OCI-LY1 (cell line): ENCODE results near the gene RBM15B.

Experiments
- H2AFZ ChIP-seq: fragments of 200-600 bp; sonication (generic), shearing (Covaris generic); 2 replicates; pipeline ENCODE4 v1.6.0; 2014; ENCODE audit warnings: antibody characterized with exemption, mild to moderate bottlenecking, low read length
- H3F3A ChIP-seq: fragments of 200-600 bp; sonication (generic), shearing (Covaris generic); 2 replicates; pipeline ENCODE4 v1.6.0; 2014; ENCODE audit warnings: mild to moderate bottlenecking, antibody characterized with exemption, low read length, moderate library complexity; ENCODE audit not compliant: insufficient read depth
- H3K27ac ChIP-seq: fragments of 200-600 bp; sonication (generic); 2 replicates; pipeline ENCODE4 v1.5.1; 2014; ENCODE audit warnings: low read length, mixed run types, mild to moderate bottlenecking, low read depth; ENCODE audit not compliant: poor library complexity, severe bottlenecking
- H3K27me3 ChIP-seq: fragments of 200-600 bp; sonication (generic); 2 replicates; pipeline ENCODE4 v1.6.0; 2014; ENCODE audit warnings: antibody characterized with exemption, mild to moderate bottlenecking, low read length, moderate library complexity; ENCODE audit not compliant: insufficient read depth
- H3K36me3 ChIP-seq: fragments of 200-600 bp; sonication (generic); 2 replicates; pipeline ENCODE4 v1.6.1; 2014; ENCODE audit warnings: mild to moderate bottlenecking, antibody characterized with exemption, low read length, moderate library complexity, mixed read lengths; ENCODE audit not compliant: insufficient read depth
- H3K4me1 ChIP-seq: fragments of 200-600 bp; sonication (generic); 2 replicates; pipeline ENCODE4 v1.5.1; 2014; ENCODE audit warnings: mild to moderate bottlenecking, low read length, moderate library complexity; ENCODE audit not compliant: insufficient read depth, severe bottlenecking
- H3K4me2 ChIP-seq: fragments of 200-600 bp; sonication (generic), shearing (Covaris generic); 2 replicates; pipeline ENCODE4 v1.6.1; 2014; ENCODE audit warnings: low read length
- H3K4me3 ChIP-seq: fragments of 200-600 bp; sonication (generic); 2 replicates; pipeline ENCODE4 v1.5.1; 2014; ENCODE audit warnings: low read length, low read depth, mild to moderate bottlenecking, mixed read lengths; ENCODE audit not compliant: poor library complexity, severe bottlenecking
- H3K79me2 ChIP-seq: fragments of 200-600 bp; shearing (Covaris generic); 2 replicates; pipeline ENCODE4 v1.6.1; 2016; ENCODE audit warnings: mixed run types, low read length, mixed read lengths; ENCODE audit not compliant: insufficient read depth
- H3K9ac ChIP-seq: fragments of 200-600 bp; sonication (generic), shearing (Covaris generic); 2 replicates; pipeline ENCODE4 v1.6.1; 2014; ENCODE audit warnings: mild to moderate bottlenecking, low read length, mixed read lengths
- H3K9me2 ChIP-seq: fragments of 200-600 bp; sonication (generic), shearing (Covaris generic); 2 replicates; pipeline ENCODE4 v1.6.1; 2014; ENCODE audit warnings: low read depth, mild to moderate bottlenecking, low read length, mixed read lengths
- H3K9me3 ChIP-seq: fragments of 200-600 bp; shearing (Covaris generic); 2 replicates; pipeline ENCODE4 v1.6.1; 2014; ENCODE audit warnings: low read length, mixed read lengths
- H4K20me1 ChIP-seq: fragments of 200-600 bp; sonication (generic), shearing (Covaris generic); 2 replicates; pipeline ENCODE4 v1.6.0; 2016; ENCODE audit warnings: mild to moderate bottlenecking, low read length; ENCODE audit not compliant: insufficient read depth
- CTCF ChIP-seq: fragments of 200-600 bp; sonication (generic), shearing (Covaris generic); IDR thresholded peaks from 2 replicates; pipeline ENCODE4 v1.5.1; 2017; ENCODE audit warnings: mild to moderate bottlenecking, antibody characterized with exemption, low read length, moderate library complexity, mixed read lengths
- EZH2 ChIP-seq: fragments of 200-600 bp; sonication (generic), shearing (Covaris generic); IDR thresholded peaks from 2 replicates; pipeline ENCODE4 v1.8.0; 2017; ENCODE audit warnings: borderline replicate concordance, mixed run types, mild to moderate bottlenecking, antibody characterized with exemption, low read length, moderate library complexity, mixed read lengths

The RBM15B gene

GRCh38 chr3:51391075-51391565 is at the start of gene RBM15B:
TSS of gene RBM15B (plus strand) at chr3:51391285. CDS start at chr3:51391400, 115 bp downstream.
- H3K27me3 ChIP-seq, result no peaks in the 10 kb centered on the region
- peak within 1 kb of the TSS; percentile 80 for H3K9ac ChIP-seq
- peaks cover 87% of the 10 kb centered on the region for H3K4me1 ChIP-seq
- H3K4me3 ChIP-seq, result peak within 1 kb of the TSS; percentile 68
- H4K20me1 ChIP-seq, result no peaks in the 10 kb centered on the region
- H3K79me2 ChIP-seq, result peaks cover 26% of the 10 kb centered on the region
- H3K4me2 ChIP-seq, result peak within 1 kb of the TSS; percentile 89
- TF ChIP-seq CTCF, result peak; percentile 75; the same call in 1 of the 2 replicates
- no peak for TF ChIP-seq EZH2
- H3K36me3 ChIP-seq, result peaks cover 83% of the 10 kb centered on the region
- peaks cover 11% of the 10 kb centered on the region; the same call in 1 of the 2 replicates for H3F3A ChIP-seq
- no peaks in the 10 kb centered on the region for H3K9me2 ChIP-seq
- H3K27ac ChIP-seq, result peak within 1 kb of the TSS; percentile 62
- no peaks in the 10 kb centered on the region; the same call in 1 of the 2 replicates for H3K9me3 ChIP-seq
- H2AFZ ChIP-seq, result no peak within 1 kb of the TSS

- H3K9ac ChIP-seq, result no peak overlapping the region
- H3K4me1 ChIP-seq, result no peaks in the 10 kb centered on the region
- H3K27ac ChIP-seq, result no peak overlapping the region
- no peaks in the 10 kb centered on the region for H3K27me3 ChIP-seq
- no peaks in the 10 kb centered on the region for H3F3A ChIP-seq
- H3K9me3 ChIP-seq, result no peaks in the 10 kb centered on the region
- H2AFZ ChIP-seq, result no peak overlapping the region
- no peaks in the 10 kb centered on the region for H3K9me2 ChIP-seq
- no peak for TF ChIP-seq EZH2
- TF ChIP-seq CTCF, result no peak
- H3K79me2 ChIP-seq, result no peaks in the 10 kb centered on the region
- no peak overlapping the region for H3K4me3 ChIP-seq
- no peak overlapping the region for H3K4me2 ChIP-seq
- H3K36me3 ChIP-seq, result no peaks in the 10 kb centered on the region
- no peaks in the 10 kb centered on the region for H4K20me1 ChIP-seq
These were observed 47.0 kb upstream of the RBM15B start for GRCh38 chr3:51343918-51344687.

GRCh38 chr3:51350751-51351150 is 40.3 kb upstream of the RBM15B start:
- Histone ChIP-seq H3K27me3 (no peaks in the 10 kb centered on the region; the same call in 1 of the 2 replicates), H3K79me2 (no peaks in the 10 kb centered on the region), H3K9ac (no peak overlapping the region), H3K4me2 (no peak overlapping the region), H4K20me1 (no peaks in the 10 kb centered on the region), H3K9me2 (no peaks in the 10 kb centered on the region), H3K27ac (no peak overlapping the region), H3F3A (no peaks in the 10 kb centered on the region), H2AFZ (no peak overlapping the region), H3K36me3 (no peaks in the 10 kb centered on the region), H3K4me3 (no peak overlapping the region), H3K4me1 (no peaks in the 10 kb centered on the region), H3K9me3 (no peaks in the 10 kb centered on the region)
- TF ChIP-seq CTCF, result no peak
- TF ChIP-seq EZH2, result no peak
